HG03103 (cell line): ENCODE measurements around the gene AFAP1.

Source experiments
- ATAC-seq: cut with Tn5 transposase; IDR thresholded peaks from one replicate; pipeline ENCODE4 v1.9.1; 2021; ENCODE audit warnings: low read depth; ENCODE audit not compliant: unreplicated experiment

The AFAP1 gene

DNA sequence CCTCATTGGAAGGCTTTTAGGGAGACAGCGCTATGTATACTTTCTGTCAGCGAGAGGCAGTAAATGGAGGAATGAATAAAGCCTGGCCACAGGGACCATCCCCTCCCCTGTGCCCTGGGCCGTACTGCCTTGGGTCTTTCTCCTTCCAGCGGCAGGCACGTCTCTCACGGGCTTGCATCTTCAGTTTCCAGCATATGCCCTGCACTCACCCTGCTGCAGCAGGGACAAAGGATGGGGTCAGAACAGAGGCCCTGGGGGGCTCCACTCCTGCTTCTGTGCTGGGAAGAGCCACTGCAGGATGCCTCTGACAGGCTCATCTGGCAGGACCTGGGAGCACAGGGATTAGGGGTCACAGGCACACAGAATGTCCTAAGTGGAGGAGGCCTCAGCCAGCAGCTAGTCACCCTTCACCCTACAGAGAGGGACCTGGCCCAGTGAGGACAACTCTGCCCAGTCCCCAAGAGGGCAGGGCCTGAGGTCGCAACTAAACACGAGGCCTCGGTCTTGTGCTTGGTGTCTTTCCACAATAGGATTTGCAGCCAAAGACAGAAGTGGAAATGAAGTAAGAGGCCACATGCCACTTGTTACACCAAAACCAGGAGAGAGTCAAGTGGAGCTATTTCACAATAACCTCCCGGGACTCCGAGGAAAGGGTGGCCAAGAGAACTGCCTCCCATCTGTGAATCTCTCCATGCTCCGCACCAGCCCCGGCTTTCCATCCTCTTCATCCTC is 150.8 kb downstream of the AFAP1 start:
- no peak for ATAC-seq

DNA sequence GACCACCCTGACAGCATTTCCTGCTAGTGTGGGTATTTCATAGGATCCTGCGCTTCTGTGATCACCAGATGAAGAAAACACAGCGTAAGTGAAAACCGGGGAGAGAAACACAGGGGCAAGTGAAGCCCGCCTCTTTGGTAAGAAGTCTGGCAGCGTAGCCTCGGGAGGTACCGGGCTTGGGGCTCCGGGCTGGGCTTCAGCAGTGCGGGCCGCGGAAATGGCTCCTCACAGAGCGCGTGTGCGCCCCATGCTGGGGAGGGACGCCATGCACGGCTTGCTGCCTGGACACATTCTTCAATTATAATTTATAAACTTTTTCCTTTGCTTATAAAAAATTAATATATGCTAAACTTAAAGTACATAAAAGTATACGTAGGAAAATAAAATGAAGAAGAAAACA is 151.5 kb downstream of the AFAP1 start:
- no peak for ATAC-seq

DNA sequence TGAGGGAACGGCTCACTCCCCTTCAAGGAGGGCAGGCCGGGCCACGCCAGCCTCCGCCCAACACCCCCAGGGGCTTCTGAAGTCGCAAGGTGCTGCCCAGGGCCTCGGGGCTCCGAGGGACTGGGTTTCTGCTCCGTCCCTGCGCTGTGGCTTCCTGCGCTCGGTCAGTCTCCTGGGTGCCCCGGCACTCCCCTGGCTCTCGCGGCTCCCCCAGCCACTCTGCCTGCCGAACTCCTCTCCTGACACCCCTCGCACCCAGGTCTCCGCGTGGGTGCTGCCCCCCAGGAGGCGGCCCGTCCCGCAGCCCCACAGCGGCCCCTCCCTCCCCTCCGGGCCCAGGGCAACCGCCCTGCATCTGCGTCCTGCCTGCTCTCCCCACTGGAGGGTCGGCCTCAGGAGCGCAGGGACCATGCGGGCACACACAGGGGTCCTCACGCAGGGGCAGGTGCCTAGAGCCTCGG is 151.9 kb downstream of the AFAP1 start:
- no peak for ATAC-seq

DNA sequence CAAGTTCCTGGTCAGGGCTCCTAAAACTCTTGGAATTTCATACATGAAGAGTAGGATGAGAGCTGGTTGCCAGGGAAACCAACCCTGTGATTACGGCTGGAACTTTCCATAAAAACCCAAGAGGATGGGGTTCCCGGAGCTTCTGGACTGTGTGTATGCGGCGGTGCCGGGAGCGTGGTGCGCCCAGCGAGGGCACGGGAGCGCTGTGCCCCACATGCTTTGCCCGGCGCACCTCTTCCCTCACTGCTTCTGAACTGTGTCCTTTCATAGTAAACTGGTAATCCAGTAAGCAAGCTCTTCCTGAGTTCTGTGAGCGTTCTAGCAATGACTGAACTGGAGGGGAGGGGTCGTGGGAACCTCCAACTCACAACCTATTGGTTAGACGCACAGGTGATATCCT is 152.6 kb downstream of the AFAP1 start:
- no peak for ATAC-seq

DNA sequence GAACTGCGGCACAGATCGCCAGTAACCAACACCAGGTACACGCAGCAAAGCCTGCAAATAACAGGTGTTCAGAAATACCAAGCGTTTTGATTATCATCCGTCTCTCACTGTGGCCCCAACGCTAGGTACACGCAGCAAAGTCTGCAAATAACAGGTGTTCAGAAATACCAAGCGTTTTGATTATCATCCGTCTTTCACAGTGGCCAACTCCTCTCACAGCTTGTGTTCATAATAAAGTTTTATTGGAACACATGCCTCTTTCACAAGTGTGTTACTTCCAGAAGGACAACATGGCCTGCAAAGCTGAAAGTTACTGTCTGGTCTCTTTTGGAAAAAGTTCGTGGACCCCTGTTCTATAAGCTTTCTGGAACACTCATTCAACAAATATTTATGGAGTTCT is 153.1 kb downstream of the AFAP1 start:
- no peak for ATAC-seq

DNA sequence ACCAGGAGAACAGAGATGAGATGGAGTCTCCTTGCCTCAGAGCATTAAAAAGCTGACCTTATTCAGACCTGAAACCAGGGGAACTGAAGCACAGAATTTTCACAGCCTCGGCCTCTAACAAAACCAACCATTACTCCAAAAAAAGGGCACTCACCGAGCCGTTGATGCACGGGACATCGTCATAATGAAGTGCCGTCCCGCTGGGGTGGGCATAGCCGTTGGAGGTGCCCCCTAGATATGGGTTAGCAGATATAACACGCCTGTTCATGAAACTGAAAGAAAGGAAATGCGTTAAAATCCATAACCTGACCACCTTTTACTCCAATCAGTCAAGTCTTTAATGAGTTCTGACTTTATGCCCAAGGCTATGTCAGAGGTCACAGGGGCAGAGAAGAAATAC is 153.6 kb downstream of the AFAP1 start:
- no peak for ATAC-seq

DNA sequence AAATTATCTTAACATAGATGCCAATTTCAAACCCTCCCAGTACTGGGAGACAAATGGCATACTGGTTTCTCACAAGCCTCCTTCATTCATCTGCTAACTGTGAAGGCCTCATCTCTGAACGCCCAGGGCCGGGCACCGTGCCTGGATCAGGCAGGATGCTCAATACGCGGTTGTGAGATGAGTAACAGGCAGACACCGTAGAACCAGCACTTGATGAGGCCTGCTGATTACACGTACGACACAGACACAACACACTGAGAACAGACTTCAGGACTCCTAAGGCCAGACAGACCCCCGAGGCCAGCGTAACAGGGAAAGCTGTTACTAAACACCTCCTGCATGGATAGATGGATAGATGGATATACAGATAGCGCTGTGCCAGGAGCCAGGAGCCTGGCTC is 154.6 kb downstream of the AFAP1 start:
- ATAC-seq: no peak

DNA sequence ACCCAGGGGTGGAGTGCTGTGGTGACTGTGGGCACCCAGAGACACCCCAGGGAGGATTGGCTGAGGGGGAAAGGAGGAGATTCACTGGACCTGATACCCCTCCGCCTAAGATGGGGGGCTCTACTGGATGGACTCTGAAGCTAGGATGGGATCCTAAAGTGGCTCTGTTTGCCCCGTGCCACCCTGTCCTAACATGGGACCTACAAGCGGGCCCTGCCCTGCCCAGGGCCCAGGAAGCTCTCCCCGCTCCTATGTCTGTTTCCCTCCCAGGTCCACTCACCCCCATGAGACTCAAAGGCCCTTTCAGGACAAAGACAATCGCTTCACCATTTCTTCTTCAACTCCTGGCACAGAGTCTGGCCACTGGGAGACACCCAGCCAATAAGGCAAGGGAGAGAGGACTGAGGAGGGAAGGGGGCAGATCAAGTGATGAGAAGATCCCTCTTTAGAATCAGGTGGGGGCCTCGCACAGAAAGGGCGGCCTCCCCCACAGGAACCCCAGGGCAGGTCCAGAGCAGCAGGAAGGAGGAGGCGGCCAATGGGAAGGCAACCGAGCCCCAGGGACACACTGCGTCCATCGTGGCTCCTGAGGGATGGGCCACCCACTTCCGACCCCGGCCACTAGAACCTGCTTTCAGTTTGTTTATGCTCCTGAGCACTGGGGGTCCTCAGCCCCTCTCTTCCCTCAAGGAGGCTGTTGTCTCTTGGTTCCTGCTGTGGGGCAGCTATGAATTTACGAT is 155.4 kb downstream of the AFAP1 start:
- no peak for ATAC-seq

DNA sequence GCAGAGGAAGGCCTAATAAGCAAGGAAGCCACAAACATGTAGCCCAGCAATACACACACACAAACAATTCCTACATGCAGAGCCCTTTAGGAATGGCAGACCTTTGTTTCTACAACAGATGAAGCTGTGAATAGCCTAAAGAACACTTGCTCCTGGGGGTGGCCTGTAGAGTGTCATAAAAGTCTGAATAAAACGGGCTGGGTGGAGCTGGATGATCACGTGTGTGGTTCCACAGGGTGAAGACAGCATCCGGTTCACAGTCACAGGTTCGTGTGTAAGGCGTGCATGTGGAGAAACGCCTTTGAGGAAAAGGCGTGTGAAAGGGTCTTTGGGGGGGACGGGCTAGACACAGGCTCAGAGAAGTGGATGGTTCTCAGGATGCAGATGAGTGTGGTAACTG is 156.1 kb downstream of the AFAP1 start:
- no peak for ATAC-seq

DNA sequence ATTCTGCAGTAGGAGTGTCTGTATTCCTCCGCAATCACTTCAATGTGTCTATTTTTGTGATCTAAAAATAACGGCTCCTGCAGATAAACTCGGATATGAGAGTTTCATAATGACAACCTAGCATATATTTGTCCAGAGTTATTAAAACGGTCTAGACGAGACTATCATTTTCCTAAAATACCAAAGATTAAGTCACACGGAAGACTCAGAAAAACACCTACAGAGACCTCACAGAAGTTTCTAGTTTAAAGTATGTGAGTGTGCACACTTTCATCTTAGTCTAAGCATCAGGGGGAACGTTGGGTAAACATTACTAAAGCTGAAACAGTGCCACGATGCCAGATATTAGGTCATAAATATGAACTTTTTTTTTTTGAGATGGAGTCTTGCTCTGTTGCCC is 156.9 kb downstream of the AFAP1 start:
- no peak for ATAC-seq

DNA sequence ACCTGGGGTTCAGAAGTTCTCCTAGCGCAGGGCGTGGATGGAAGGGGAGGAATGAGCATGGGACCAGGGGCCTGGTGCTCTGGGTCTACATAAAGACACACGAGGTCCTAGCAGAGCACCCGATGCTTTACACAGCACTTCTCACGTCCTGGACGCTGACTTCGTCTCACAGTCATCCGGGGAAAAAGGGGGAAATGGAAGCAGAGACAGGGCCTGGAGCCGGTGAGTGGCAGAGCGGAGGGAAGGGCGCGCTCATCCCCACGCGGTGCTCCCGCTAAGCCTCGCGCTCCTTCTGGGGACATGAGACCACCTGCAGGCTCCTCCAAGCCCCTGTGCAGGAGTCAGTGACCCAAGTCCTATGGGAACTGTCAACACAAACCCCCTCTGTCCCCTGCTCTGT is 157.7 kb downstream of the AFAP1 start:
- no peak for ATAC-seq

DNA sequence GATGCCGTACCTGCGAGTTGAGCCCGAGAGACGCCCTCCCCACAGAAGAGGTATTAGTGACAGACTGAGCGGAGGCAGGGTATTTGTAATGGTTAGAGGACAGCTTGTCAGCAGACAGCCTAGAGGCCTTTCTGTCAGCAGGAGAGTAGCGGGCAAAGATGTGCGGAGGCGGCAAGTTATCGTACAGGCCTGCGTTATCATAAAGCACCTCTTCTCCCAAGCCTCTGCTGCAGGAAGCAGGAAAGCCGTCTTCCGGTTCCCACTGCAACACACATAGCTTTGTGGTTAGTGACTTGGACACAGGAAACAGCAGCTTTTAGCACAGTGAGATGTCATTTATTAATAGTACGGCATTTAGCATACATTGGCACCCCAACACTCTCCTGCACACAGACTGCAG is 158.3 kb downstream of the AFAP1 start:
- no peak for ATAC-seq

DNA sequence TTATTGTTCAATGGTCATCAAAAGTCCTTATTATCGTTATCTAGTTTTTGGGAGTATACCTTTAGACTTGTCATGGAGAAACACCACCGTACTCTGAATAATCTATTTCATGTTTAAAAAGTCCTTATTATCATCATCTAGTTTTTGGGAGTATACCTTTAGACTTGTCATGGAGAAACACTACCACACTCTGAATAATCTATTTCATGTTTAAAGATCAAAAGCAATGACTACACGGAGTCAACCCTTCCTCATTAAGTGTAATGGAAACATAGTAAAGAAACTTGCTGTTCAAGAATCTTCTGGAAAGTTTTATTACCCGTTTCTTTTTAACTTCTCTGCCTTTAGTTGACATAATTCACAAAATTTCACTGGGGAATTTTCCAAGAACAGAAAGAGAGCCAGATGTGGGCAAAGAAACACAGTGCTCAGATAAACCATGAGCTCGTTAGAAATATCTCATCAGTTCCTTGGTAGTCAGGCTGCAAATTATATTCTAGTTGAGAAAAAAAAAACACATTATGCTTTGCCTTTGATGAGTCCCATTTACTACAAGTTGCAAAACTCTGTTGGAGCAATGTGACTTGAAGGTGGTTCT is 158.8 kb downstream of the AFAP1 start:
- ATAC-seq: no peak

DNA sequence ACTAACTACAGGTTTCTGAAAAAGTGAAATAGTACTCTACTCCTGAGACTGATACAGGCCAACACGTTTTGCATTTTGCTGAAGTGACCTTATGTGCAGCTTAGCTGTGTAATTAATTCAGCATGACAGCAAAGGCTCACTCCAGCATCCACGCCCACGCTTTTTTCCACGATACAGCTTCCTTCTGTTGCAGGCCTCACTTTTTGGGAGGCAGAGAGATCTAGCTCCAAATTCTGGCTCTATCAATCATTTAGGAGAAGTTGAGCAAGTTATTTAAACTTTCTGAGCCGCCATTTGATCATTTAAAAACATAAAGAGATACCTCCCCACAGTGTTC is 160.3 kb downstream of the AFAP1 start:
- ATAC-seq: no peak

DNA sequence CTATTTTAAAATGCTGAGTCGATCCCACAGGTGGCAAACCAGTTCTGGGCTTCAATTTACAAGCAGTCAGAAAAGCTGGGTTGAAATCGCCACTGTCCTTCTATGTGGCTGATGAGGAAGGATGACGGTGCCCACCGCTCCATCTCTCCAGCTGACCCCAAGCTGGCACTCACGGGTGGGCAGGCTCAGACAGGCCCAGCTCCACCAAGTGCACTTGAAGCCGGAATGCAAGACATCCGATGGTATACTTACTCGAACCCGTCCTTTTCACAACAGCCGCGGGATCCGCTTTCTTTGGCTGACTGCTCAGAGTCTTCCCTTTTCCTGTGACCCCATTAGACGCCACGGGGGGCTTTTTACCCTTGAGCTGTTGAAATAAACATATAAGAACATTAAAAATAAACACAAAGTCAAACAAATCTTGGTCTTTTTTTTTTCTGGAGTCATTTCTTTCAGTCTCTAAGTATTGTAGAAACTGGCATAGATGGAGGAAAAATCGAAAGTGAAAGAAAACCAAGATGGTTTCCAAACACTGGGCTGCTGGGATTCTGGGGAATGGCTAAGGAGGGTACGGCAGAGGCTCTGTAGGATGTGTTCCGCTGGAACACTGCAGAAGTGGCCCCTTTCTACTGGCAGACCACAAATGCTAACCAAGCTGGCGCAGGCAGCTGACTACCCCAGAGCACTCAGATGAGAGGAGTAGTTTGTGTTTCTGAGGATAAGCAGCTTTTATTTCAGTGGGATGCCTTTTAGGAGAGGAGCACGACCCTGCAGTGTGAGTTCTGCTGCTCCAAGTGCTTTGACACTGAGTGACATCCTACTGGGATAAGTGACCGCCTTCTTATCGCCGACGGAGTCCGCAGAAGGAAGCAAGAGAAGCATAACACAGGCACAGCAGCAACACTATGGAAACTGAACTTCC is 160.9 kb downstream of the AFAP1 start:
- no peak for ATAC-seq

DNA sequence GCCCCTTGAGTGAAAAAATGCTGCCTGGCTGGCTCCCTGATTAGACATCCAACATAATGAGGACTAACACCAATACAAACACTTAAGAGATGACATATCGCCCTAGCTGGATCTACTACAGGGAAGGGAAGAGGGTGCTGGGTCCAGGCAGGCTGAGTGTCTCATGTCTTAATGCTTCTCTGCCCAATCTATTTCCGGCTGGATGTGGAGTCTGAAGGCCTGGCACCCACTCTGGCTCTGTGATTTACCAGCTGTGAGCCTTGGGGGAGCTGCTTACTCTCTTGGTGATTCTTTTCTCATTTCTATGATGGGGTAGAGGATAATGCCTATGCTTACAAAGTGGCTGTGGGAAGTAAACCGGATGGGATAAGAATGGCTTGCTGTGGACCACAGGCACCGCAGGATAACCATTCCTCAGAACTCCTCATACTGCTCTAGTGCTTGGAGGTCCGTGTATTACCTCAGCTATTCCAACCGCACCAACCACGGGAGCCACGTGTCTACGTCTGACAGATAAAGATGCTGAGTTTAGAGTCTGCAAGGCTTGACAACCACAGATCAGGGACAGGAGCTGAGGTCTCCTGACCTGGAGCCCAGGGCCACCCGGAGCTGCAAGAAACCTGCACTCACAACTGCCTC is 161.7 kb downstream of the AFAP1 start:
- no peak for ATAC-seq

DNA sequence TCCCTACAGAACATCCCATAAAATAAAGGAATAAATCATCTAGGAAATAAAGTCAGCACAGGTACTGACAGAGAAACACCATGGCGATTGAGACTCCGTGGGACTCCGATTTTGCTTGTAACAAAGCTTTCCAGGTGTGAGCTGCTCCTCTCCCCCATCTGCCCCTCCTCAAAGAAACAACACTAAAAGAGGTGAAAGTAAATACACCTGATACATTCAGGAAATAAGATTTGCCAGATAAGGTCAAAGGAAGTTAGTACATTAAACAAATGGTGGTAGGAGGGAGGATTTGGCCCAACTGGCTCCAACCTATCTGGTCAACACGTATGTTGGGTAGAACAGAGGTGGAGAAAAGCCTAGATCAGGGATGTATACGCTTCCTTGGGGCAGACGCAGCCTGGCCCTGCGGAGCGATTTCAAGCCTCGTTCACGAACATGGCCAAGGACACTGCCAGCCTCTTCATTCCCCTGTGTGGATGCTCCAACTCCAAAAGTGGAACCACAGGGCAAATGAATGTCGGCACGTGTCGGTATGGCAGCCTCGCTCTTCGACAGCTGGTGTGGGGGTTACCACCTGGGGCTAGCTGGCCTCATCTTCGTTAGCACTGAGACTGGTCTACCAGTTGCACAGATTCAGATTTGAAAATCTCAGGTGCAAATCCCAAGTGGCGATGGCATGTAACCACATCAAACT is 162.5 kb downstream of the AFAP1 start:
- ATAC-seq: no peak

DNA sequence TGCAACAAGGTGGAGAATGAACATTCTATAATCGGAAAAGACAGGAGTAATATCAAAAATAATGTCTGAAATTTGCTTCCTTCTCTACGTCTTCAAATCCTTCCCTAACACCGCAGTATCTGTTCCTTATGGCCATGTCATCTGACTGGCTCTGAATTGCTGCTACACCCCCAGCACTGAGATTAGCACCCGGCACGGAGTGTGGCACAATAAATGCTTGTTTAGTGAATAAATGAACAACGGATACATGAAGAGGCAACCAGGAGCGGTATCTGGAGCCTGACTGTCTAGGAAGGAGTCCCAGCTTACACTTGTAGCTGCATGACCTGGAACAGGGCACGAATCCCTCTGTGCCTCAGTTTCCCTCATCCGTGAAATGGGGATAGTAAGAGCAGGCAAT is 164.3 kb downstream of the AFAP1 start:
- ATAC-seq: no peak

DNA sequence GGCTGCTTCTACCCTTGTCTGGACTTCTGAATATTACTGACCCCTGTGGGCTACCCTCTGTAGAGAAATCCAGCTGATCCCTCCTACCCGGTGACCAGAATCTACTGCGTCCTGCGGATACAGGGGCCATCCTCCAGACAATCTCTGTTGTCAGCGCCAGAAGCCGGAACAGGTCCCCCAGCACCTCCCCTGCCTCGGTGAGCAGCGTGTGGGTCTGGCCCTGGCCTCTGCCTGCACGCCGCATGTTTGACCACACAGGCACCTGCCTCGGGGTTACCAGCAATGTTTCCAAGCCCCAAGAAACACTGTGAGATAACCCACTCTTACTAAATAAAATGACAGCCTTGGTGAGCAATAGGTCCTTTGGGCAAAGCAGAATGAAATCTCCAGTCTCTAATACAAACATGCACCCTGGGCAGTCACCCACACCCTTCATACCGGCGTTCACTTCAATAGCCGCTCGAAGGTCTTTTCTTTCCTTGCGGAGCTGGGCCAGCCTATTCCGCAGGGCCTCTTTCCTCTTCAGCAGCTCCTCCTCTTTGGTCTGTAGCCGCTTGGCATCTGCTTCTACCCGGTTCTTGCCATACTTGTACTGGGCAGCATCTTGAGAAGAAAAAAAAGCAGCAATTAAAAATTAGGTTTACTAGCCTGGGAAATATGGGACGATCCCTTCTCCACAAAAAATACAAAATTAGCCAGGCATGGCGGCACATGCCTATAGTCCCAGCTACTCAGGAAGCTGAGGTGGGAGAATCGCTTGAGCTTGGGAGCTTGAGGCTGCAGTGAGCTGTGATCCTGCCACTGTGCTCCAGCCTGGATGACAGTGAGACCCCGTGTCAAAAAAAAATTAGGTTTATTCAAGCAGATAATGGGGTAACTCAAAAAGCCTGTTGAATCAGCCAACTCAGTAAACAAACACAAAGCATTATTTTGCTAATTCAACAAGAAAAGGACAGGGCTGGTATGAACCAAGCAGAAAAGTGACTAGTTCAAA is 165.1 kb downstream of the AFAP1 start:
- no peak for ATAC-seq
